ENCODE results near the gene KNL1. TPM values are rescaled to one million over a fixed set of nuclear protein-coding genes. Genes with fewer than 3 reads are reported as not detected.

The KNL1 gene
- total RNA-seq, 1 donor from 2014 or later: 30.8 TPM

GRCh38 chr15:40688932-40689799 lies 95.1 kb downstream of the KNL1 start:
- Mint-ChIP-seq H3K4me1 (ENCODE audit: low read depth) (peaks cover 4% of the 10 kb centered on the region), H3K4me3 (ENCODE audit: low read depth) (no peak overlapping the region)
- DNase-seq (ENCODE audit: low spot score): no peak

GRCh38 chr15:40691737-40692136 lies 97.7 kb downstream of the KNL1 start:
- Mint-ChIP-seq H3K9me3 (no peaks in the 10 kb centered on the region), H3K4me3 (ENCODE audit: low read depth) (no peak overlapping the region), H3K4me1 (ENCODE audit: low read depth) (peaks cover 11% of the 10 kb centered on the region), H3K27me3 (ENCODE audit: low read depth) (no peaks in the 10 kb centered on the region), H3K36me3 (ENCODE audit: low read depth) (peaks cover 25% of the 10 kb centered on the region), H3K27ac (no peak overlapping the region)
- intact Hi-C loops (cut with micrococcal nuclease): loop anchor here (10.0 kb wide), 1 partner anchor 97 kb away; the partner anchor contains the start of gene KNL1
- no peak for DNase-seq (ENCODE audit: low spot score)

More at GRCh38 chr15:40688932-40689799, 95.1 kb downstream of the KNL1 start:
- intact Hi-C loops (cut with micrococcal nuclease): no loop called here
- no peak overlapping the region for H3K27ac Mint-ChIP-seq
- H3K27me3 Mint-ChIP-seq (ENCODE audit: low read depth): no peaks in the 10 kb centered on the region
- no peaks in the 10 kb centered on the region for H3K9me3 Mint-ChIP-seq
- peaks cover 9% of the 10 kb centered on the region for H3K36me3 Mint-ChIP-seq (ENCODE audit: low read depth)

- intact Hi-C loops (cut with micrococcal nuclease): loop anchor here (1.0 to 10.0 kb wide), 4 partner anchors 15 to 113 kb away; partner anchors contain the start of genes DNAJC17, KNL1, RMDN3 and ZFYVE19
- no peak for DNase-seq (ENCODE audit: low spot score)
- H3K27ac Mint-ChIP-seq: peak overlapping the region; percentile 99
- H3K4me1 Mint-ChIP-seq (ENCODE audit: low read depth): peaks cover 22% of the 10 kb centered on the region
- H3K36me3 Mint-ChIP-seq (ENCODE audit: low read depth): peaks cover 37% of the 10 kb centered on the region
- no peaks in the 10 kb centered on the region for H3K27me3 Mint-ChIP-seq (ENCODE audit: low read depth)
- H3K9me3 Mint-ChIP-seq: no peaks in the 10 kb centered on the region
- peak overlapping the region; percentile 92 for H3K4me3 Mint-ChIP-seq (ENCODE audit: low read depth)
These were observed 100.0 kb downstream of the KNL1 start for GRCh38 chr15:40693904-40694687.

GRCh38 chr15:40694688-40695468 lies 100.8 kb downstream of the KNL1 start, which contains the start of gene RAD51:
TSS of gene RAD51 (plus strand) at chr15:40695174. CDS start at chr15:40698759, 3,585 bp downstream.
- Mint-ChIP-seq H3K27ac (peak within 1 kb of the TSS; percentile 99), H3K4me1 (ENCODE audit: low read depth) (peaks cover 29% of the 10 kb centered on the region), H3K27me3 (ENCODE audit: low read depth) (no peaks in the 10 kb centered on the region), H3K4me3 (ENCODE audit: low read depth) (peak within 1 kb of the TSS; percentile 92), H3K9me3 (no peaks in the 10 kb centered on the region), H3K36me3 (ENCODE audit: low read depth) (peaks cover 44% of the 10 kb centered on the region)
- peak; percentile 92 for DNase-seq (ENCODE audit: low spot score)
- intact Hi-C loops (cut with micrococcal nuclease): loop anchor here (1.0 to 10.0 kb wide), 6 partner anchors 16 to 197 kb away; partner anchors contain the start of genes DNAJC17, KNL1, RMDN3 and VPS18

GRCh38 chr15:40695469-40695890 lies 101.4 kb downstream of the KNL1 start:
- Mint-ChIP-seq H3K4me3 (ENCODE audit: low read depth) (peak overlapping the region; percentile 92), H3K4me1 (ENCODE audit: low read depth) (peaks cover 34% of the 10 kb centered on the region)

GRCh38 chr15:40696228-40696627 lies 102.2 kb downstream of the KNL1 start:
- peaks cover 34% of the 10 kb centered on the region for H3K4me1 Mint-ChIP-seq (ENCODE audit: low read depth)
- peak overlapping the region; percentile 92 for H3K4me3 Mint-ChIP-seq (ENCODE audit: low read depth)
- peaks cover 57% of the 10 kb centered on the region for H3K36me3 Mint-ChIP-seq (ENCODE audit: low read depth)
- no peaks in the 10 kb centered on the region for H3K27me3 Mint-ChIP-seq (ENCODE audit: low read depth)
- H3K27ac Mint-ChIP-seq: peak overlapping the region; percentile 99
- no peaks in the 10 kb centered on the region for H3K9me3 Mint-ChIP-seq
- intact Hi-C loops (cut with micrococcal nuclease): loop anchor here (5.0 to 10.0 kb wide), 2 partner anchors 101 to 196 kb away; partner anchors contain the start of genes KNL1 and VPS18
- DNase-seq (ENCODE audit: low spot score): no peak

More at GRCh38 chr15:40695469-40695890, 101.4 kb downstream of the KNL1 start:
- Mint-ChIP-seq H3K27me3 (ENCODE audit: low read depth) (no peaks in the 10 kb centered on the region), H3K9me3 (no peaks in the 10 kb centered on the region), H3K27ac (peak overlapping the region; percentile 99), H3K36me3 (ENCODE audit: low read depth) (peaks cover 50% of the 10 kb centered on the region)
- intact Hi-C loops (cut with micrococcal nuclease): loop anchor here (1.0 to 10.0 kb wide), 5 partner anchors 17 to 197 kb away; partner anchors contain the start of genes KNL1, RMDN3 and VPS18
- no peak for DNase-seq (ENCODE audit: low spot score)

GRCh38 chr15:40697916-40698315 lies 103.9 kb downstream of the KNL1 start:
- H3K36me3 Mint-ChIP-seq (ENCODE audit: low read depth): peaks cover 63% of the 10 kb centered on the region
- no peaks in the 10 kb centered on the region for H3K9me3 Mint-ChIP-seq
- DNase-seq (ENCODE audit: low spot score): no peak
- H3K4me1 Mint-ChIP-seq (ENCODE audit: low read depth): peaks cover 35% of the 10 kb centered on the region
- H3K27ac Mint-ChIP-seq: peak overlapping the region; percentile 30
- no peaks in the 10 kb centered on the region for H3K27me3 Mint-ChIP-seq (ENCODE audit: low read depth)
- intact Hi-C loops (cut with micrococcal nuclease): loop anchor here (5.0 to 10.0 kb wide), 2 partner anchors 103 to 194 kb away; partner anchors contain the start of genes KNL1 and VPS18
- H3K4me3 Mint-ChIP-seq (ENCODE audit: low read depth): peak overlapping the region; percentile 62

- Mint-ChIP-seq H3K27me3 (ENCODE audit: low read depth) (no peaks in the 10 kb centered on the region), H3K4me1 (ENCODE audit: low read depth) (peaks cover 26% of the 10 kb centered on the region), H3K9me3 (no peaks in the 10 kb centered on the region)
These were observed 108.0 kb downstream of the KNL1 start for GRCh38 chr15:40702077-40702476.

GRCh38 chr15:40706121-40706520 lies 112.1 kb downstream of the KNL1 start:
- intact Hi-C loops (cut with micrococcal nuclease): no loop called here
- Mint-ChIP-seq H3K9me3 (no peaks in the 10 kb centered on the region), H3K27ac (no peak overlapping the region), H3K27me3 (ENCODE audit: low read depth) (no peaks in the 10 kb centered on the region), H3K36me3 (ENCODE audit: low read depth) (peaks cover 54% of the 10 kb centered on the region), H3K4me3 (ENCODE audit: low read depth) (no peak overlapping the region), H3K4me1 (ENCODE audit: low read depth) (peaks cover 5% of the 10 kb centered on the region)
- DNase-seq (ENCODE audit: low spot score): no peak

More at GRCh38 chr15:40702077-40702476, 108.0 kb downstream of the KNL1 start:
- intact Hi-C loops (cut with micrococcal nuclease): no loop called here
- Mint-ChIP-seq H3K27ac (no peak overlapping the region), H3K36me3 (ENCODE audit: low read depth) (peaks cover 58% of the 10 kb centered on the region), H3K4me3 (ENCODE audit: low read depth) (no peak overlapping the region)
- DNase-seq (ENCODE audit: low spot score): no peak
